GM08714 (cell line): ENCODE measurements around the gene COL18A1.
"Not testable (repeated sequence)": the region's sequence is repeated elsewhere in the genome, so short reads cannot be mapped to it uniquely, and the experiment has no call there.

Experiments
- H3K4me3 ChIP-seq: fragments of 200-500 bp; sonication (Bioruptor generic); 2 replicates; pipeline ENCODE4 v1.5.1; 2014; ENCODE audit warnings: mild to moderate bottlenecking, low read length, inconsistent platforms
- ZNF274 ChIP-seq: IDR thresholded peaks from 2 replicates; pipeline ENCODE4 v1.6.1; 2012; ENCODE audit warnings: mild to moderate bottlenecking, low read depth, low read length

The COL18A1 gene

DNA sequence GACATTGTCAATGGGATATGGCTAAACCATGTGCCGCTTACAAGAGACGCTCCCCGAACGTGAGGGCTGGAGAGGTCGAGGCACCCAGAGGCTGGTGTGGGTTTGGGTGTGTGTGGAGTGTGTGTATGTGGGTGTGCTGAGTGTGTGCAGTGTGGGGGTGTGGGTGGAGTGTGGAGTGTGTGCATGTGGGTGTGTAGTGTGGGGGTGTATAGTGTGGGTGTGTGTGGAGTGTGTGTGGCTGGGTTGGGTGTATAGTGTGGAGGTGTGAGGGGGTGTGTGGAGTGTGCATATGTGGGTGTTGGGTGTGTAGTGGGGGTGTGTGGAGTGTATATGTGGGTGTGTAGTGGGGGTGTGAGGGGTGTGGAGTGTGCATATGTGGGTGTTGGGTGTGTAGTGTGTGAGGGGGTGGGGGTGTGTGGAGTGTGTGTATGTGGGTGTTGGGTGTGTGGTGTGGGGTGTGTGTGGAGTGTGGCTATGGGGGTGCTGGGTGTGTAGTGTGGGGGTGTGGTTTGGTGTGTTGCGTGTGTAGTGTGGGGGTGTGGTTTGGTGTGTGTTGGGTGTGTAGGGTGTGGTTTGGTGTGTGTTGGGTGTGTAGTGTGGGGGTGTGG, 95.1 kb downstream of the COL18A1 start:
- H3K4me3 ChIP-seq, result no peak overlapping the region
- TF ChIP-seq ZNF274, result no peak

DNA sequence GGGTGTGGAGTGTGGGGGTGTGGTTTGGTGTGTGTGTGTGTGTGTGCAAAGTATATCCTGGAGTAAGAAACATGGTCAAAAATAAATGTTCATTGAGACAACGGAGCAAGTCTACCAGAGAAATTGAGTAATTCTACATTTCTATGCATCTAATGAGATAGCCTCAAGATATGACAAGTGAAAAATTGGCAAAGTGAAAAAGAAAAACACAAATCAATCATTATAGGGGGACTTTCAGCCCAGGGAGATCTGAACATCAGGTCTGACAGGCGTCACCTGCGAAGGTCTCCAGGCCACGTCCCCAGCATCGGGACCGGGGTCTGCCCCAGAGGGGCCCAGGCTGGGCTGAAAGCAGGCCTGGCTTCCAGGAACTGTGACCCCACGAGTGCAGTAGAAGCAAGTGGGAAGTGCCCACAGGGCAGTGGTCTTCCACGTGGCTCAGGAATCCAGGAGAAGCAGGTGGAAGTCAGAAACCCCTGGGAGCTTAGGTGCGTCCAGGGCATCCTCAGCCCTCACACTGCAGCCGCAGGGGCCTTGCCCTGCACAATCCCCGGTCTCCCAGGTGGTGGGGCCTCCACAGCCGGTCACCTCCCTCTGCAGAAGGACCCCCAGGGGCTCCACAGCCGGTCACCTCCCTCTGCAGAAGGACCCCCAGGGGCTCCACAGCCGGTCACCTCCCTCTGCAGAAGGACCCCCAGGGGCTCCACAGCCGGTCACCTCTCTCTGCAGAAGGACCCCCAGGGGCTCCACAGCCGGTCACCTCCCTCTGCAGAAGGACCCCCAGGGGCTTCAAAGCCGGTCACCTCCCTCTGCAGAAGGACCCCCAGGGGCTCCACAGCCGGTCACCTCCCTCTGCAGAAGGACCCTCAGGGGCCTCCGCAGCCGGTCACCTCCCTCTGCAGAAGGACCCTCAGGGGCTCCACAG, 96.4 kb downstream of the COL18A1 start:
- not testable (repeated sequence) for H3K4me3 ChIP-seq

DNA sequence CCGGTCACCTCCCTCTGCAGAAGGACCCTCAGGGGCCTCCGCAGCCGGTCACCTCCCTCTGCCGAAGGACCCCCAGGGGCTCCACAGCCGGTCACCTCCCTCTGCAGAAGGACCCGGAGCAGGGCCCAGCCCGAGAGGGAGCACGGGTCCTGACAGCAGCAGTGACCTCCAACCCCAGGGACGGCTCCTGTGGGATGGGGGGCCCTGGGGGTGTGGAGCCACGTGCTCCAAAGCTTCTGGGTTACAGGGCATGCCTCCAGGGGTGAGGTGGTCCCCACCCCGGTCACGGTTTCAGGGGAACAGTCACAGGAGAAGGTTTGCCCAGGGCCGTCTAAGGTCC, 97.0 kb downstream of the COL18A1 start:
- TF ChIP-seq ZNF274, result no peak
- H3K4me3 ChIP-seq, result no peak overlapping the region

DNA sequence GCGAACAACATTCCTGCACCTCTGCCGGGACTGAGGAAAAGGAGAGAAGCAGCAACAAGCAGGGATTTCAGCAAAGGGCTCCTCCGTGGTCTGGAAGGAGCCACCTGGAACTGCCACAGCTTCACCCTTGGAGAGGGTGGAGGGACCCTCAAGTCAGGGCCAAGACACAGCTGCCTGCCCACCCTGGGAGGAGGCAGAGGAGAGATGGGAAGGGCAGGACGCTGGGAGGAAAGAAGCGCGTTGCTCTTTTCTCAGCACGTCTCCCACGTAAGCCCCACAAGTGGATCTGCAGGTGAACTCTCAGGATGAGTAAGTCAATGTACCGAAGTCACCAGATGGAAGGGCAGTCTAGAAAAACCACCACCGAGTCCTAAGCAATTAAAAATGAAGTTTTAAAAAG, 97.6 kb downstream of the COL18A1 start:
- H3K4me3 ChIP-seq, result no peak overlapping the region
- no peak for TF ChIP-seq ZNF274

DNA sequence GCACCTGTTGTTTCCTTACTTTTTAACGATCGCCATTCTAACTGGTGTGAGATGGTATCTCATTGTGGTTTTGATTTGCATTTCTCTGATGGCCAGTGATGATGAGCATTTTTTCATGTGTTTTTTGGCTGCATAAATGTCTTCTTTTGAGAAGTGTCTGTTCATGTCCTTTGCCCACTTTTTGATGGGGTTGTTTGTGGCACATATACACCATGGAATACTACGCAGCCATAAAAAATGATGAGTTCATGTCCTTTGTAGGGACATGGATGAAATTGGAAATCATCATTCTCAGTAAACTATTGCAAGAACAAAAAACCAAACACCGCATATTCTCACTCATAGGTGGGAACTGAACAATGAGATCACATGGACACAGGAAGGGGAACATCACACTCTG, 98.3 kb downstream of the COL18A1 start:
- H3K4me3 ChIP-seq, result not testable (repeated sequence)

DNA sequence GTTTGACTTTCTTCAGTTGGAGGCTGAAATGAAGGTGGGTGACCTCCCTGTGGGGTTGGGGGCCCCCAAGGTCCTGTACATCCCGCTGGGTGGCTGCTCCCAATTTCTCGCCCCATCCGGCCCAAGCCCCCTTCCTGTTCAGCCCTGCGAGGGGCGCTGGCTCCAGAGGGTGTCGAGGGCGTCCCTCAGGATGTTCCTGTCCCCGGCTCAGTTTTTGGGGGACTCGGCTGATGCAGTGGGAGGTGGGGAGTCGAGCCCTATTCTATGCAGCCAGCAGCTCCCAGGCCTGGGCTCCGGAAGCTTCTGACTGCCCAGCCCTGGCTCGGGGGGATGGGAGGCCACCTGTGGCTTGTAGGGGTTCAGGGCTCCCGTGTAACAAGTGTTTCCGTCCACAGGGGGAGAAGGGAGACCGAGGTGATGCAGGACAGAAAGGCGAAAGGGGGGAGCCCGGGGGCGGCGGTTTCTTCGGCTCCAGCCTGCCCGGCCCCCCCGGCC, 99.1 kb downstream of the COL18A1 start:
- no peak for TF ChIP-seq ZNF274
- no peak overlapping the region for H3K4me3 ChIP-seq

DNA sequence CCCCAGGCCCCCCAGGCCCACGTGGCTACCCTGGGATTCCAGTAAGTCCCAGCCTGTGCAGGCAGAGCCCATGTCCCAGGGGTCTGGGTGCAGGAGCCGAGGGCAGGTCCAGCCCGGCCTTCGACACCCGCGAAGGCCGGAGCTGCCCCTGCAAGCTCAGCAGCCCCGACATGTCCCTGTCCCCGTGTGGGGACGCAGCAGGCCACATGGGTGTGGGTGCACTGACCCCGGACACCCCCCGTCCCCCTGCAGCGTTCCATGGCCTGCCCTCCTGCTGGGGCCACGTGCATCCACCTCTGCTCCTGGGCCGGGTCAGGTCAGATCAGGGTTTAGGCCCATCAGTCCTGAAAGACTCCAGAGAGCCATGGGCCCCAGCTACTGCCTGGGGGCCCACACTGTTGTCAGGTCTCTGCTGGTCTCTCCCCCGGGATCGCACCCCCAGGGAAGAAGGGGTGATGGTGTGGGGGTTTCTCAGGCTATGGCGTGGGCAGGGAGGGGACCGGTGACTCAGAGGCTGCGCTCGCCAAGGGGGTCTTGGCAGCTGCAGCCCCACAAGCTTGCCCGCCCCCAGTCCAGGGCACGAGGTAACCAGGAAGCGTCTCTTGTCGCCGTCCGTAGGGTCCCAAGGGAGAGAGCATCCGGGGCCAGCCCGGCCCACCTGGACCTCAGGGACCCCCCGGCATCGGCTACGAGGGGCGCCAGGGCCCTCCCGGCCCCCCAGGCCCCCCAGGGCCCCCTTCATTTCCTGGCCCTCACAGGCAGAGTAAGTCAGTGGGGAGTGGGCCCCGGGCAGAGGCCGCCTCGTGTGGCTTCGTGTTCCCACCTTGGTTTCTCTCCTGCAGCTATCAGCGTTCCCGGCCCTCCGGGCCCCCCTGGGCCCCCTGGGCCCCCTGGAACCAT, 99.8 kb downstream of the COL18A1 start:
- H3K4me3 ChIP-seq, result no peak overlapping the region
- no peak for TF ChIP-seq ZNF274

DNA sequence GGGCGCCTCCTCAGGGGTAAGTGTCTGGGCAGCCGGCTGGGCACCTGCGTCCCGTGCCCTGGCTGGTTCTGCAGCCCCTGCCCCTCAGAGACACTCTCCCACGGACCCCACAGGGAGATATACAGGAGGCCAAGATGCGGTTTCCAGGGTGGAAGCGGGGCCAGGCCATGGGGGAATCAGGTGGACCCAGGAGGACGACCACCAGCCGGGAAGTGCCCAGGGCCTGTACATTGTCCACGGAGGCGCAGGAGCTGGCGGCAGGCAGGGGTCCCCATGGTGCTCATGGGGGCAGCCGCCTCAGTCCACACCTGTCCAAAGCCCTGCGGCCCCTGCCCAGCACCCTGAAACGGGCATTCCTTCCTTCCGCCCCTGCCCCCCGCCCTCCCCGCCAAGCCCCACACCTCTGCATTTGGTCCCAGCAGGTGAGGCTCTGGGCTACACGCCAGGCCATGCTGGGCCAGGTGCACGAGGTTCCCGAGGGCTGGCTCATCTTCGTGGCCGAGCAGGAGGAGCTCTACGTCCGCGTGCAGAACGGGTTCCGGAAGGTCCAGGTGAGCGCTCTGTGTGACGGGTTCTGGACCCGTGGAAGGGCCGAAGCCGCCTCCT, 100.6 kb downstream of the COL18A1 start:
- no peak overlapping the region for H3K4me3 ChIP-seq
- TF ChIP-seq ZNF274, result no peak

DNA sequence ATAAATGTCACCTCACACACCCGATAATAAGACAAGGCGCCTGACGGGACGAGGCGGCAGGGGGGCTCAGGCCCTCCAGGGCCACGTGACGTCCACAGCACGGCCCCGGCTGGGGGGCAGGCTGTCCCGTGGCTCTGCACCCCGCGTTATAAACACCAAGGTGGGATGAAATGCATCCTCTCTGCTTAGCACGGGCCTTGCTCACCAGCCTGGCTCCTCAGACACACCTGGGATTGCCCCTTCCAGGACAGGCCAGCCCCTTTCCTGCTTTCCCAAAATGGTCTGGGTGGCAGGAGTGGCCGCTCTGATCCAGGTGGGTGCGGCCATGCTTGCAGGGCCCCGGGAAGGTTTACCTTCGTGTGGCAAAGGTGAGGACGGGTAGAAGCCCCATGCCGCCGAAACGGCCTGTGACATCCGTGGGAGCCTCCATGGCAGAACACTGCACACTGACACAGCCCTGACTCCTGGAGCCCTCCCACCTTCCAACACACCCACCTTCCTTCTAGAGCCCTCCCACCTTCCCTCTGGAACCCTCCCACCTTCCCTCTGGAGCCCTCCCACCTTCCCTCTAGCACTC, 101.4 kb downstream of the COL18A1 start:
- H3K4me3 ChIP-seq, result no peak overlapping the region
- TF ChIP-seq ZNF274, result no peak

DNA sequence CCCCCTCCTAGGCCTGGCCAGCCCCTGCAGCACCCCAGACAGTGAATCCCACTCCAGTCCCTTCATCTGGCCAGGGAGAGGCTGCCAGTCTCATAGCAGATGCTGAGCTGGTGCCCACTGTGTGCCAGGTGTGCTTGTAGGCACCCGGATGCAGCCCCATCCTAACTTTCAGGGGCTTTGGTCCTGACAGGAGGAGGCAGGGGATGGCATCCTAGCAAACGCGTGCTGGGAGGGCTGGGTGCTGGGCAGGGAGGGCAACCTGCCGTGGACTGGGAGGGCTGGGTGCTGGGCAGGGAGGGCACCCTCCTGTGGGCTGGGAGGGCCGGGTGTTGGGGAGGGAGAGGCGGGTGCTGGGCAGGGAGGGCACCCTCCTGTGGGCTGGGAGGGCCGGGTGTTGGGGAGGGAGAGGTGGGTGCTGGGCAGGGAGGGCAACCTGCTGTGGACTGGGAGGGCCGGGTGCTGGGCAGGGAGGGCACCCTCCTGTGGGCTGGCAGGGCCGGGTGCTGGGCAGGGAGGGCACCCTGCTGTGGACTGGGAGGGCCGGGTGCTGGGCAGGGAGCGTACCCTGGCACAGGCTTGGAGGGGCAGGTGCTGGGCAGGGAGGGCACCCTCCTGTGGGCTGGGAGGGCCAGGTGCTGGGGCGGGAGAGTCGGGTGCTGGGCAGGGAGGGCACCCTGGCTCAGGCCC, 102.0 kb downstream of the COL18A1 start:
- TF ChIP-seq ZNF274, result no peak
- H3K4me3 ChIP-seq, result no peak overlapping the region

DNA sequence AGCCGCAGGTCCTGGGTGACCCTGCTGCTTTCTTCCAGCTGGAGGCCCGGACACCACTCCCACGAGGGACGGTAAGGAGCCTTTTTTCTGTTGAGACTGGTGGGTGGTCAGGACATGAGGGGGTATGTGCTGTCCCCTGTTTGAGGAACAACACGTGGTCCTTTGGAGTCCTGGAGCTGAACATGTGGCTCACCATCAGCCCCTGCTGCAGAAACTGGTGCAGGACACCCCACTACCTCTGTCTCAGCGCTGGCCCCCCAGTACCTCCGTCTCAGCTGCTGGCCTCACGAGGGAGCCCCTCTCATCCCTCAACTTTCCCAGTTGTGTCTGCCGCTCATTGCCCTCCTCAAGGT, 102.5 kb downstream of the COL18A1 start:
- H3K4me3 ChIP-seq, result no peak overlapping the region
- TF ChIP-seq ZNF274, result no peak

DNA sequence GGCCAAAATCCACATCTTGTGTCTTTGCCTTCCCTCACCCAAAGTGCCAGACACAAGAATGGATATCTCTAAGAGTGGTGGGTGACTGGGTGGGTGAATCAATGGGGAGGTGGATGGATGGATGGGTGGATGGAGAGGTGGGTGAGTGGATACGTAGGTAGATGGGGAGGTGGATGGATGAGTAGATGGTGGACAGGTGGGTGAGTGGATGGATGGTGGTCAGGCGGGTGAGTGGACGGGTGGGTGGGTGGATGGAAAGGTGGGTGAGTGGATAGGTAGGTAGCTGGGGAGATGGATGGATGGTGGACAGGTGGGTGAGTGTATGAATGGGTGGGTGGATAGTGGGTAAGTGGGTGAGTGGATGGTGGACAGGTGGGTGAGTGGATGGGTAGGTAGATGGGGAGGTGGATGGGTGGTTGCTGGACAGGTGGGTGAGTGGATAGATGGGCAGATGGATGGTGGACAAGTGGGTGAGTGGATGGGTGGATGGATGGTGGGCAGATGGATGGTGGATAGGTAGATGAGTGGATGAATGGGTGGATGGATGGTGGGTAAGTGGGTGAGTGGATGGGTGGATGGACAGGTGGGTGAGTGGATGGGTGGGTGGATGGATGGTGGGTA, 103.0 kb downstream of the COL18A1 start:
- no peak for TF ChIP-seq ZNF274
- no peak overlapping the region for H3K4me3 ChIP-seq
